NOMO-1 (cell line): Measurements from ENCODE around the gene MRPL44.
A peak's percentile ranks its signal among the peaks of the same experiment; 100 is the strongest.

Experiments
- DNase-seq, 2 experiments: peaks; one replicate each; lab custom pipeline; 2025; ENCODE audit not compliant: unreplicated experiment in 2 of 2; lab: John Stamatoyannopoulos, UW

MRPL44 gene

GRCh38 chr2:223957092-223957851 is at the start of gene MRPL44:
MRPL44 (plus strand) TSS chr2:223957463; CDS start chr2:223957473, 10 bp downstream.
- peak; percentile 97 to 98 for DNase-seq

- no peak for DNase-seq
These were observed 48.8 kb upstream of the MRPL44 start for GRCh38 chr2:223908304-223908998.

DNA sequence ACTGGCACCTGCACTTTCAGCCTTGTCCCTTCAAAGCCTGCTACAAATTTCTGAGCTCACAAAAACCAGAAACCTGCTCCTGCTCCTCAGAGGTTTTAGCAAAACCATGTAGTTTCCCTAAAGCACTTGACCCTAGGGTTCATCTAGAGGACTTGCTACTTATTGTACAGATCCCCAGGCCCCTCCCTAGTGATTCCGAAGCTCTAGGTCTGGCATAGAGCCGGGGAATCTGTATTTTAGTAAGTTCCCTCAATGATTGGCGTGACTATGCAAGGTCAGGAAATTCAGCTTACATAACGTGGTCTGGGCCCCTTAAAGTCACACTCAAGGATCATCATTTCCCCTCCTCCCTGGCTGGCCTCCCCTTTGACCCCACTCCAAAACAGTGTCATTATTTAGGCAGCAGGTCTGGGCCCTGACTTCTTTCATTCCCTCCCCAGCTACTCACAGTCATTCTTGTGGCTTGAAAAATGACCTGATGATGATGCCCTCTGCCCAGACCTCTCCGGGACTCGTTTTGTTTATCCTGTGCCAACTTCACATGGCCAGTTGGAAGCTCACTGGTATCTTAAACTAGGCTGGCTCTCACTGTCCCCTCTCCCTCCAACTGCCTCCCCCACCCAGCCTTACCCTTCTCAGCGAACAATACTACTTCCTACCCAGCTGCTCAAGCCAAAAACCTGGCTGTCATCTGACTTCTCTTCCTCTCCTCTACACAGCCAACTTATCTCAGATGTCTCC is 48.1 kb upstream of the MRPL44 start:
- DNase-seq: no peak

DNA sequence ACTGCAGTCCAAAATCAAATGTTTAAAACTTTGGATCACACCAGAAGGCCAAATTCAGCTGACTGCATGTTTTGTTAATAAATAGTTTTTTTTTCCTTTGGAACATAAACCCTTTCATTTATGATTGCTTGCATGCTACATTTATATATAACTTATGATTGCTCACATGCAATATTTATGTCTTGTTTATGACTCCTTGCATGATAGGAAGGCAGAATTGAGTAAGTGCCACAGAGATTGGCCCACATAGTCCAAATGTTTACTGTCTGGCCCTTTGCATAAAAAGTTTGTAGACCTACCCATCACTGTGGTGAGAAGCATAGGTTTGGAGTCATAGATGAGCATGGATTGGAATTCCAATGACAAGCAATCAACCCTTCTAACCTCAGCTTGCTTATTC is 42.9 kb upstream of the MRPL44 start:
- no peak for DNase-seq

DNA sequence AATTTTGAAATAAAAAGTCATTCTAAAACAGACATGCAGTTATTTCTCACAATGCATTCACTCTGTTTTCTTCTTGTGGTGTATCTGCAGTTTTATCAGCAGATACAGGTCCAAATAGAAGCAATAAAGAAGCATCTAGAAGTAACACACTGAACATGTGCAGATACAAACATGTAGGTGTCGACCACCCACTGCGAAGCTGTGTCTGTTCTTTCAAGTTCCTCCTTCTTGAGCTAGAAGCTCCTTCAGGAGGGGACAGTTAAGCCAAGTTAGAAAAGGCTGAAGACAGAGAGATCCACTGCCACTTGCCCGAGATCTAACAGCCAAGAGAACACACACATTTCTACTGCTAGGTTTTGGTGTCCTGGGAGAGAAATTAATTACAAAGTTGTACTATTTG is 42.2 kb upstream of the MRPL44 start:
- no peak for DNase-seq

DNA sequence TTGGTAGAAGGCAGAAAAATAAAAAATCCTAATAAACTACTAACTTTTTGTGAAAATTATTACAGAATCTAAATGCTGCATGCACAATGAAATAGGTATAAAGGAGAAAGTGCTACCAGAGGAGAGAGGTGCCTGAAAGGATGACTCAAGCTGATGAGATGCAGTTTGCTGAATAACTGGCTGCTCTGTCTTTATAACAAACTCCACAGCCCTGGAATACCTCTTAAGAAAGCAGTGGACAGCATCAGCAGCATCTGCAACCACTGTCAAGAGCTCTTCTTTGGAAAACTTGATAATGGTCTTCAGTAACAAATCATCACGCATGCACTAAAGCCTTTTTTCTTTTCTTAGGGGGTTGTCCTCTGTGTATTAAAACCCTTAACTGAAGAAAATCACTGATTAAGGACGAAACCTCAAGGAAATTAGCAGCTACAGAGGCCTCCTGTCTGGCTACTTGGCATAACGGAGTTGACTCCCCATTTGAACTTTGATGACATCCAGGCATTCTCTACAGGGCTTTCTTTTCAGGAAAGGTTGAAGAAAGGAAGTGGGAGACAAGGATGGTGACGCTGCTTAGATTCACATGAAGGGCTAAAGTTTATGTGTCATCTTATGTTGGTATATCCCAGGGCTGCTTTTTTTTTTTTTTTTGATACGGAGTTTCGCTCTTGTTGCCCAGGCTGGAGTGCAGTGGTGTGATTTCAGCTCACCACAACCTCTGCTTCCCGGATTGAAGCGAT is 40.9 kb upstream of the MRPL44 start:
- DNase-seq: no peak

- peak; percentile 45 to 53 for DNase-seq
These were observed 38.6 kb upstream of the MRPL44 start for GRCh38 chr2:223918671-223919134.

- no peak for DNase-seq
These were observed 37.2 kb upstream of the MRPL44 start for GRCh38 chr2:223920109-223920508.

DNA sequence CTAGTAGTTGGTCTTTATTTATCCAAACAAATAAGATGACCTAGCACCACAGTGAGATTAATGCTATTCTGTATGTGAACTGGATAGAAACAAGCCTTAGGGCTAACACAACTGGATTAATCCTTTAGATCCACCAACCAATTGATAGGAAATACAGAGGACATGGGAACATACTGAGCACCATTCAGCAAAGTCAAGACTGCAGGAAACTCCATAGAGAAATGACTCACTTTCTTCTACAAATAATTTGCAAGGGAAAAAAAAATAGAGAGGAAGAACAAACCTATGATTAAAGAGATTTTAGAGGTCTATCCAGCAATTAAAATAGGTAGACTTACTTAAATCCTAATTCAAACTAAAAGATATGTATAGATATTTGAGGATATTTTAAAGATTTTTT is 36.1 kb upstream of the MRPL44 start:
- no peak for DNase-seq

- DNase-seq: no peak
These were observed 35.0 kb upstream of the MRPL44 start for GRCh38 chr2:223922308-223922707.

DNA sequence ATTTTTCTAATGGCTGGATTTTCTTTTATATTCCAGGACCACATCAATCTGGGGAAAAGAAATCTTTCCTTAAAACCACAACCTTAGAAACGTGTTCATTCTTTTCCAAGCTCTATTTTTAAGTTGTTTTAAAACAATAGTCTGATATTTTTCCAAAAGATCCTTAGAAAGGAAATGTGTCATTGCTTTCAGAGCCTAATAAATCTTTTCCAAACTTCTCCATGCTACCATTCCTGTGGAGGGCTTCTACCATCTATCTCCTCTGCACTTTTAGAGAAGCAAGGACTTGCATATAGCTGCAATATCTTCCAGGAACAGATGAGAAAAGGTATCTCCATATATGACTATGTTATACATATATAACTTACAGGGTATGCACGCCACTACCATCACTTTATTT is 33.3 kb upstream of the MRPL44 start:
- DNase-seq: no peak

DNA sequence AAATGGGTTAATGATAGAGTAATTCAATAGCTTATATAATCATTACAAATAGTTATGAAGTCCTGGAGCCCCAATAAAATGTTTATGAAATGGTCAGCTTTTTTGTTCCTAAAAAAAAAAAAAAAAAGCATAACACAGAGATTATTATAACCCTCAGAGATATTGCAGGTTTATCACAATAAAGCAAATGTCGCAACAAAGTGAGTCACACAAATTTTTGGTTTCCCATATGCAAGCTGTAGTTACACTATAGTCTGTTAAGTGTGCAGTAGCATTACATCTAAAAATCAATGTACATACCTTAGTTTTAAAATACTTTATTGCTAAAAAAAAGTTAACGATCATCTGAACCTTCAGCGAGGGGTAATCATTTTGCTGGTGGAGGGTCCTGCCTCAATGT is 32.2 kb upstream of the MRPL44 start:
- peak; percentile 9 to 45 for DNase-seq

- DNase-seq: no peak
These were observed 28.9 kb upstream of the MRPL44 start for GRCh38 chr2:223928113-223929006.

DNA sequence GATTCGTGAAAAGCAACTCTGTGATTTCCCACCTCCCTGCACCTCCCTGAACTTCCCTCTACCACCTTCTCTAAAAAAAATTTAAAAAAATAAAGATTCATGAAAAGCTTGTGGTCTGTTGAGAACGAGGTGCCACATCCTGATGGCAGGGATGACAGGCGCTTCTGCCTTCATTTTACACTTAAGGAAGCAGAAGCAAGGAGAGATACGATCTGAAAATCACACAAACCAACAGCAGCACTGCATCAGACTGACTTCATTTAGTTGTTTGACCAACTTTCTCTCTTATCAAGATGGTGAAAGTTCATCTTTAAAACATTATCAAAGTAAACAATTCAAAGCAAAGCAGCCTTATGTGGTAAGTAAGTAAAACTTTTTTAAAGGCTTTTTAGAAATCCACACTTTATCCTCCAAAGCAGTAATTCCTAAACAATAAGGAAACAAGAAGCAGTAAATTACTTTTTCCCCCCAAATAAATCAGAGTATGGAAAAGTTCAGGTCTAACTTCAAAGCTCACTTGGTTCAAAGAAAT is 27.6 kb upstream of the MRPL44 start:
- DNase-seq: peak; percentile 25 to 52

DNA sequence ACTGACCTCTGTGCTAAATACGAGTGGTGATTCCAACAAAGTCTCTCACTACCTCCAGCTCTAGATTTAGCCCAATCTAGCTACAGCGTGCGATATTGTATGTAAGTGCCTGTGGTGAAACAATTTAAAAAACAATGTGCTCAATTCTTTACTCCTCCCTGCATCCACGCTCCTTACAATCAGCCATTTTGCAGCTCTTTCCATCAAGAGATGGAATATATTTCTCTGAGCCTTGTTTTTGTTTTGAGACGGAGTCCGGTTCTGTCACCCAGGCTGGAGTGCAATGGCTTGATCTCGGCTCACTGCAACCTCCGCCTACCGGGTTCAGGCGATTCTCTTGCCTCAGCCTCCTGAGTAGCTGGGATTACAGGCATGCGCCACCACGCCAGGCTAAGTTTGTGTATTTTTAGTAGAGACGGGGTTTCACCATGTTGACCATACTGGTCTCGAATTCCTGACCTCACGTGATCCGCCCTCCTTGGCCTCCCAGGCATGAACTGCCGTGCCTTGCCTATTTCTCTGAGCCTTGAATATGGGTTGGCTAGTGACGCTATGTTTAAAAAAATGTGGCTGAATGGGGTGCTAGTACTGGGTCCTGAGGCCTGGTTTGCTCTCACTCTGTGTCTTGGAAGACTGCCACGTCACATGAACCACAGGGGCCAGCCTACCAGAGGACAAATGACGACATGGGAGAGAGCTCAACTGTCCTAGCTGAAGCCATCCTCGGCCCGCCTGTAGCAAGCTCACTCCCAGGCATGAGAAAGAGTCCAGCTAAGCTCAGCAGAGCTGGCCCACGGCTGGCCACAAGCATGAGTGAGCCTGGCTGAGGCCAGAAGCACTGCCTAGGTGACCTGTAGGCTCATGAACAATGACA is 26.9 kb upstream of the MRPL44 start:
- peak in 1 of 2 experiments; percentile 13 for DNase-seq

GRCh38 chr2:223932816-223933800 is 24.2 kb upstream of the MRPL44 start:
- DNase-seq: no peak

DNA sequence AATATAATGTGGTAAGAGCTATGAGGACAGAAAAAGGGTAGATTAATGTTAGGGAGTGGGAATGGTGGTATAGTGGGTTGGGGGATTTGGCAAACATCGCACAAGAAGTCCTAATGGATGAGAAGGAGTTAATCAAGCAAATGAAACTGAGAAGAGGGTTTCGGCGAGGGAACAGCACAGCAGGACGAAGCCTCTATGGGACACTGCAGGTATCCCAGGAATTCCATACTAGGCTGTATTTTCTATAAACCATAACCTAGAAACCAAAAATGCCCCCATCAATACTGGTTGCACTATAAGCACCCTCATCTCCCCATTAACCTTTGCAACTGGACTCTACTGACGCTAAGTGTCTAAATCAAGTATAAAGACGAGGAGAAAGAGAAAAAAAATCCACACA is 22.4 kb upstream of the MRPL44 start:
- DNase-seq: no peak
